HCT116 (cell line): ENCODE measurements around the gene OLFML2A. TPM values are rescaled to one million over a fixed set of nuclear protein-coding genes. Genes with fewer than 3 reads are reported as not detected.

Experiments
- ATAC-seq: fragments of 200-7000 bp; cut with Tn5 transposase; 2 replicates; pipeline ENCODE4 v1.9.1; 2020; ENCODE audit warnings: mild to moderate bottlenecking, moderate library complexity
- BruUV-seq: library from RNA; stranded (reverse); fragments of 400-500 nt; replicated peaks from 2 replicates; lab custom pipeline; 2021; lab: Mats Ljungman, UMichigan
- CTCF ChIA-PET: fragments of 300-600 bp; sonication (Branson Sonifier 250); formaldehyde crosslinking; loops from one replicate; lab custom pipeline; 2021; ENCODE audit warnings: antibody characterized with exemption; lab: Charles Lee
- POLR2A ChIA-PET: fragments of 300-600, 350-600 bp; sonication (Branson Sonifier 250); formaldehyde crosslinking; loops from one replicate; lab custom pipeline; 2021; ENCODE audit warnings: antibody characterized with exemption; lab: Charles Lee
- RAD21 ChIA-PET, 2 experiments: fragments of 300-600 bp; sonication (Branson Sonifier 250); formaldehyde crosslinking; loops; one replicate each; lab custom pipeline; 2023; ENCODE audit warnings: low total read pairs in 2 of 2; ENCODE audit not compliant: uncharacterized antibody in 2 of 2, unreplicated experiment in 2 of 2, low non-redundant PET in 1 of 2; lab: Charles Lee
- DNase-seq: peaks from one replicate; pipeline ENCODE4 v3.0.0-alpha.2; 2010; ENCODE audit warnings: low read depth, low spot score
- H2AFZ ChIP-seq: fragments of 200-600 bp; shearing (Covaris generic), sonication (generic); 2 replicates; pipeline ENCODE4 v1.6.1; 2017; ENCODE audit warnings: low read depth, mixed run types, mixed read lengths, antibody characterized with exemption, low read length; ENCODE audit not compliant: poor library complexity, severe bottlenecking
- H3K27ac ChIP-seq: 2 replicates; pipeline ENCODE4 v1.5.1; 2012; ENCODE audit warnings: low read depth, low read length
- H3K27me3 ChIP-seq: fragments of 200-600 bp; sonication (generic); 2 replicates; pipeline ENCODE4 v1.6.1; 2016; ENCODE audit warnings: mixed run types, low read length, mixed read lengths; ENCODE audit not compliant: insufficient read depth
- H3K36me3 ChIP-seq, 2 experiments: fragments of 200-500 bp in 1 of 2; fragments of 200-600 bp in 1 of 2; sonication (Bioruptor generic) in 1 of 2; sonication (generic) in 1 of 2; 2 replicates each; pipeline versions ENCODE4 v1.5.1 to v1.6.1; 2014 to 2016; ENCODE audit warnings: low read length in 2 of 2, inconsistent platforms in 1 of 2, mixed read lengths in 1 of 2, mixed run types in 1 of 2; ENCODE audit not compliant: insufficient read depth in 2 of 2, control insufficient read depth in 1 of 2
- H3K4me1 ChIP-seq, 2 experiments: fragments of 200-600 bp in 1 of 2; sonication (generic) in 1 of 2; 2 replicates each; pipeline versions ENCODE4 v1.5.1 to v1.6.1; 2012 to 2017; ENCODE audit warnings: low read length in 2 of 2, inconsistent platforms in 1 of 2, mild to moderate bottlenecking in 1 of 2, mixed read lengths in 1 of 2, mixed run types in 1 of 2, moderate library complexity in 1 of 2; ENCODE audit not compliant: insufficient read depth in 2 of 2, control insufficient read depth in 1 of 2
- H3K4me2 ChIP-seq: fragments of 200-600 bp; sonication (generic); 2 replicates; pipeline ENCODE4 v1.6.1; 2017; ENCODE audit warnings: mixed run types, low read length, mixed read lengths
- H3K4me3 ChIP-seq, 2 experiments: fragments of 200-600 bp in 1 of 2; sonication (generic) in 1 of 2; replicated peaks in 1 of 2; 2 replicates each; pipeline ENCODE4 v1.5.1; 2011 to 2016; ENCODE audit warnings: low read length in 2 of 2, control low read depth in 1 of 2, low read depth in 1 of 2, mild to moderate bottlenecking in 1 of 2, mixed read lengths in 1 of 2, mixed run types in 1 of 2
- H3K79me2 ChIP-seq: fragments of 200-600 bp; sonication (generic); 2 replicates; pipeline ENCODE4 v1.6.1; 2017; ENCODE audit warnings: mild to moderate bottlenecking, mixed run types, low read length, moderate library complexity, mixed read lengths; ENCODE audit not compliant: insufficient read depth
- H3K9ac ChIP-seq: fragments of 200-600 bp; sonication (generic); 2 replicates; pipeline ENCODE4 v1.6.1; 2016; ENCODE audit warnings: low read length, mixed read lengths
- H3K9me2 ChIP-seq: fragments of 200-600 bp; sonication (generic), shearing (Covaris generic); 2 replicates; pipeline ENCODE4 v1.6.1; 2017; ENCODE audit warnings: mixed run types, mild to moderate bottlenecking, moderate library complexity; ENCODE audit not compliant: insufficient read depth
- H3K9me3 ChIP-seq, 2 experiments: fragments of 200-500 bp in 1 of 2; fragments of 200-600 bp in 1 of 2; sonication (Bioruptor generic) in 1 of 2; sonication (generic) in 1 of 2; 2 replicates each; pipeline ENCODE4 v1.6.1; 2014 to 2017; ENCODE audit warnings: low read length in 2 of 2, mixed read lengths in 2 of 2, inconsistent platforms in 1 of 2, low read depth in 1 of 2, mild to moderate bottlenecking in 1 of 2, mixed run types in 1 of 2, moderate library complexity in 1 of 2; ENCODE audit not compliant: control insufficient read depth in 1 of 2, insufficient read depth in 1 of 2
- H4K20me1 ChIP-seq: fragments of 200-600 bp; sonication (generic), shearing (Covaris generic); 2 replicates; pipeline ENCODE4 v1.6.1; 2017; ENCODE audit warnings: mixed run types, mild to moderate bottlenecking, moderate library complexity; ENCODE audit not compliant: insufficient read depth
- CEBPB ChIP-seq: IDR thresholded peaks from 2 replicates; pipeline ENCODE4 v1.6.1; 2012; ENCODE audit warnings: low read depth
- EZH2phosphoT487 ChIP-seq: fragments of 200-600 bp; IDR thresholded peaks from 2 replicates; pipeline ENCODE4 v1.6.1; 2018; ENCODE audit warnings: antibody characterized with exemption, borderline replicate concordance
- JUND ChIP-seq: IDR thresholded peaks from 2 replicates; pipeline ENCODE4 v1.6.1; 2012
- POLR2A ChIP-seq: IDR thresholded peaks from 2 replicates; pipeline ENCODE4 v1.7.0; 2011; ENCODE audit warnings: borderline replicate concordance; ENCODE audit not compliant: insufficient read depth, insufficient read length; ENCODE audit errors: extremely low read depth
- POLR2AphosphoS5 ChIP-seq: IDR thresholded peaks from 2 replicates; pipeline ENCODE4 v1.6.1; 2011; ENCODE audit warnings: mild to moderate bottlenecking, low read depth, low read length, moderate library complexity
- SP1 ChIP-seq: IDR thresholded peaks from 2 replicates; pipeline ENCODE4 v1.6.1; 2012; ENCODE audit warnings: low read depth
- TCF7L2 ChIP-seq: IDR thresholded peaks from 2 replicates; pipeline ENCODE4 v1.7.0; 2011; ENCODE audit warnings: borderline replicate concordance, inconsistent platforms; ENCODE audit not compliant: insufficient read depth, insufficient read length; ENCODE audit errors: extremely low read depth
- ZFX ChIP-seq: fragments of 450-650 bp; IDR thresholded peaks from 2 replicates; pipeline ENCODE4 v1.6.1; 2017
- intact Hi-C: fragments of 100-400 bp; cut with micrococcal nuclease; formaldehyde crosslinking; loops from 2 replicates; pipeline ENCODE4 v1.10.0; 2022
- total RNA-seq: library from RNA; stranded (reverse); gene quantifications from one replicate; pipeline ENCODE4 v1.2.1, GENCODE V29; 2021; ENCODE audit not compliant: unreplicated experiment
- TF ChIP-seq, protein P1 (sequence below): IDR thresholded peaks from 2 replicates; pipeline ENCODE4 v1.6.1; 2012
- TF ChIP-seq, protein P2 (sequence below), 3 experiments: fragments of 200-600 bp in 1 of 3; sonication (generic) in 1 of 3; IDR thresholded peaks in 2 of 3; conservative IDR thresholded peaks in 1 of 3; 2 replicates each; pipeline ENCODE4 v1.5.1; 2012 to 2017; ENCODE audit warnings: low read depth in 2 of 3, low read length in 2 of 3, antibody characterized with exemption in 1 of 3, borderline replicate concordance in 1 of 3, control low read depth in 1 of 3, mild to moderate bottlenecking in 1 of 3, mixed read lengths in 1 of 3, mixed run types in 1 of 3, moderate library complexity in 1 of 3; ENCODE audit not compliant: insufficient read depth in 1 of 3

Gene OLFML2A
- total RNA-seq, 1 experiment from 2014 or later: 6.3 TPM

DNA sequence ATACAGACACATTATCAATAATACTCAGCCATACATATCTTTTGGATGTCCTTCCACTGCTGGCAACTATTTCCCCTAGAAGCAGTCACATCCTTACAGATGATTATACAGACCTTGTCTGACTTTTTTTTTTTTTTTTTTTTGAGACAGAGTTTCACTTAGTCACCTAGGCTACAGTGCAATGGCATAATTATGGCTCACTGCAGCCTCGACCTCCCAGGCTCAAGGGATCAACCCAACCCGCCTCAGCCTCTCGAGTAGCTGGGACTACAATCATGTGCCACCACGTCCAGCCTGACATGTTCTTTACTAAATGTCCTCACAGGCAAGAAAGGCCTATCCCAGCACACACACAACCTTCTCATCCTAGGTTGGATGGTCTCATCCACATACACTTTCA, 29.9 kb upstream of the OLFML2A start:
- peaks cover 15 to 41% of the 10 kb centered on the region in 2 experiments for H3K4me1 ChIP-seq
- H3K9me3 ChIP-seq: no peaks in the 10 kb centered on the region
- no peaks in the 10 kb centered on the region for H3K36me3 ChIP-seq
- TF ChIP-seq POLR2AphosphoS5 (no peak), TCF7L2 (no peak), JUND (no peak), SP1 (no peak), EZH2phosphoT487 (no peak)
- TF ChIP-seq, protein P1, sequence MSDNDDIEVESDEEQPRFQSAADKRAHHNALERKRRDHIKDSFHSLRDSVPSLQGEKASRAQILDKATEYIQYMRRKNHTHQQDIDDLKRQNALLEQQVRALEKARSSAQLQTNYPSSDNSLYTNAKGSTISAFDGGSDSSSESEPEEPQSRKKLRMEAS: no peak
- ChIA-PET CTCF (interaction anchor here (1.0 kb wide), 1 partner anchor 17 kb away, joined by 4 read pairs; no protein-coding TSS in a partner anchor), POLR2A (no interaction called here), RAD21 (no interaction called here)
- ATAC-seq (no peak), DNase-seq (no peak)
- H3K9ac ChIP-seq: no peak overlapping the region
- H3K4me2 ChIP-seq: no peak overlapping the region
- intact Hi-C loops: no loop called here
- BruUV-seq: no TSS peak
- no peak overlapping the region for H3K27ac ChIP-seq
- peaks cover 4% of the 10 kb centered on the region for H4K20me1 ChIP-seq
- H3K9me2 ChIP-seq: no peaks in the 10 kb centered on the region
- peaks cover 78% of the 10 kb centered on the region for H3K79me2 ChIP-seq
- no peak overlapping the region for H2AFZ ChIP-seq
- no peaks in the 10 kb centered on the region for H3K27me3 ChIP-seq
- H3K4me3 ChIP-seq: no peak overlapping the region

DNA sequence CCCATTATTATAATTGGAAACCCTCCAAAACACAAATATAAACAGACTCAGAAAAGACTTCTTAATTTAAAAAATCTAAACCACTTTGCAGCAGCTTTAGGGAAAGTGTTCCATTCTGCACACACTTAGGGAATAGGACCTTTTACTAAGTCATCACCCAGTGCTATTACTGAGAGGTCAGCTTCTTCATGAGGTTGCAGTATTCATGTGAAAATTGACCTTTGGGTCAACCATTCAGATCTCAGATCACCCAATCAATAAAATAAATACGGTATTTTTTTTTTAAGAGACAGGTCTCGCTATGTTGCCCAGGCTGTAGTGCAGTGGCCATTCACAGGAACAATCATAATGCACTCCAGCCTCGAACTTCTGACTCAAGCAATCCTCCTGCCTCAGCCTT, 27.6 kb upstream of the OLFML2A start:
- ATAC-seq: no peak
- no peak for DNase-seq
- Histone ChIP-seq H2AFZ (no peak overlapping the region), H3K36me3 (no peaks in the 10 kb centered on the region), H3K4me2 (no peak overlapping the region), H3K9ac (no peak overlapping the region), H3K27me3 (no peaks in the 10 kb centered on the region), H3K4me3 (no peak overlapping the region), H3K9me3 (no peaks in the 10 kb centered on the region), H3K27ac (no peak overlapping the region), H3K79me2 (peaks cover 83% of the 10 kb centered on the region), H3K9me2 (no peaks in the 10 kb centered on the region), H3K4me1 (peaks cover 21 to 45% of the 10 kb centered on the region in 2 experiments), H4K20me1 (peaks cover 10% of the 10 kb centered on the region)
- RAD21 ChIA-PET: no interaction called here
- CTCF ChIA-PET: no interaction called here
- TF ChIP-seq, protein P2, sequence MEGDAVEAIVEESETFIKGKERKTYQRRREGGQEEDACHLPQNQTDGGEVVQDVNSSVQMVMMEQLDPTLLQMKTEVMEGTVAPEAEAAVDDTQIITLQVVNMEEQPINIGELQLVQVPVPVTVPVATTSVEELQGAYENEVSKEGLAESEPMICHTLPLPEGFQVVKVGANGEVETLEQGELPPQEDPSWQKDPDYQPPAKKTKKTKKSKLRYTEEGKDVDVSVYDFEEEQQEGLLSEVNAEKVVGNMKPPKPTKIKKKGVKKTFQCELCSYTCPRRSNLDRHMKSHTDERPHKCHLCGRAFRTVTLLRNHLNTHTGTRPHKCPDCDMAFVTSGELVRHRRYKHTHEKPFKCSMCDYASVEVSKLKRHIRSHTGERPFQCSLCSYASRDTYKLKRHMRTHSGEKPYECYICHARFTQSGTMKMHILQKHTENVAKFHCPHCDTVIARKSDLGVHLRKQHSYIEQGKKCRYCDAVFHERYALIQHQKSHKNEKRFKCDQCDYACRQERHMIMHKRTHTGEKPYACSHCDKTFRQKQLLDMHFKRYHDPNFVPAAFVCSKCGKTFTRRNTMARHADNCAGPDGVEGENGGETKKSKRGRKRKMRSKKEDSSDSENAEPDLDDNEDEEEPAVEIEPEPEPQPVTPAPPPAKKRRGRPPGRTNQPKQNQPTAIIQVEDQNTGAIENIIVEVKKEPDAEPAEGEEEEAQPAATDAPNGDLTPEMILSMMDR (IDR thresholded peaks at IDR 0.05 in 2 of 3, conservative IDR thresholded peaks at IDR 0.05 in 1 of 3; ENCODE audit: borderline replicate concordance in 1 of 3, insufficient read depth in 1 of 3, low read depth in 2 of 3, low read length in 2 of 3): no peak
- TF ChIP-seq CEBPB (no peak), EZH2phosphoT487 (no peak), ZFX (no peak), POLR2A (no peak)
- intact Hi-C loops: no loop called here
- POLR2A ChIA-PET: no interaction called here
- BruUV-seq: no TSS peak
